Panc1 (cell line): ENCODE results near the gene KDM1B.

Source experiments
- CTCF ChIP-seq: fragments of 450-650 bp; IDR thresholded peaks from 2 replicates; pipeline ENCODE4 v1.5.1; 2017; ENCODE audit warnings: mild to moderate bottlenecking
- POLR2AphosphoS5 ChIP-seq: IDR thresholded peaks from 2 replicates; pipeline ENCODE4 v1.6.1; 2012; ENCODE audit warnings: mild to moderate bottlenecking, low read depth, low read length, moderate library complexity
- REST ChIP-seq, 2 experiments: IDR thresholded peaks; 2 replicates each; pipeline ENCODE4 v1.6.1; 2011 to 2012; ENCODE audit warnings: low read depth in 2 of 2, control low read depth in 1 of 2, low read length in 1 of 2, mild to moderate bottlenecking in 1 of 2, moderate library complexity in 1 of 2; ENCODE audit not compliant: insufficient read depth in 1 of 2
- SIN3A ChIP-seq: IDR thresholded peaks from 2 replicates; pipeline ENCODE4 v1.6.1; 2012; ENCODE audit warnings: low read depth, mild to moderate bottlenecking, low read length, moderate library complexity, borderline replicate concordance; ENCODE audit not compliant: insufficient read depth
- TCF7L2 ChIP-seq: IDR thresholded peaks from 2 replicates; pipeline ENCODE4 v1.6.1; 2011; ENCODE audit warnings: mild to moderate bottlenecking, low read depth, low read length, inconsistent platforms

DNA sequence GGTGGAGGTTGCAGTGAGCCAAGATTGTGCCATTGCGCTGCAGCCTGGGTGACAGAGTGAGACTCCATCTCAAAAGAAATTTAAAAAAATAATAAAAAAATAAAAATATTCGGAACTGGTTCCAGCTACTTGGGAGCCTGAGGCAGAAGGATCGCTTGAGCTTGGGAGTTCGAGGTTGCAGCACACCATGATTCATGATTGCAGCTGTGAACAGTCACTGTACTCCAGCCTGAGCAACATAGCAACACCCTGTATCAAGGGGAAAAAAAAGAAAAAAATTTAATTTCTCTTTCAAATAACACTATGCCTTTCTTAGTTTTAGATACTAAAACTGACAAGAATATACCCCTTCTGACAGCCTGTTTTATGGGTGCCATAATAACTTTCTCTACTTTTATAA is 10.5 kb downstream of the KDM1B start:
- TF ChIP-seq POLR2AphosphoS5: no peak
- TF ChIP-seq CTCF: no peak
- TF ChIP-seq REST (IDR thresholded peaks at IDR 0.05; ENCODE audit: insufficient read depth in 1 of 2, low read depth in 2 of 2, low read length in 1 of 2): no peak
- TF ChIP-seq TCF7L2: no peak
- no peak for TF ChIP-seq SIN3A
